Peyer's patch (tissue), 4 donors: ENCODE measurements around the gene CD34.

ENCODE experiments used
- POLR2A ChIP-seq, 2 donors: fragments of 450-650 bp; IDR thresholded peaks; one replicate each; pipeline ENCODE4 v1.5.1; 2017; ENCODE audit warnings: antibody characterized with exemption in 2 of 2, mild to moderate bottlenecking in 2 of 2, moderate library complexity in 2 of 2
- TF ChIP-seq, protein P1 (sequence below), 6 experiments: fragments of 450-650 bp in 4 of 6; fragments of 200-600 bp in 2 of 6; sonication (generic) in 1 of 6; IDR thresholded peaks; one replicate each; pipeline ENCODE4 v1.5.1; 2017 to 2019; ENCODE audit warnings: antibody characterized with exemption in 6 of 6, mild to moderate bottlenecking in 3 of 6, moderate library complexity in 1 of 6

- TF ChIP-seq, protein P1, sequence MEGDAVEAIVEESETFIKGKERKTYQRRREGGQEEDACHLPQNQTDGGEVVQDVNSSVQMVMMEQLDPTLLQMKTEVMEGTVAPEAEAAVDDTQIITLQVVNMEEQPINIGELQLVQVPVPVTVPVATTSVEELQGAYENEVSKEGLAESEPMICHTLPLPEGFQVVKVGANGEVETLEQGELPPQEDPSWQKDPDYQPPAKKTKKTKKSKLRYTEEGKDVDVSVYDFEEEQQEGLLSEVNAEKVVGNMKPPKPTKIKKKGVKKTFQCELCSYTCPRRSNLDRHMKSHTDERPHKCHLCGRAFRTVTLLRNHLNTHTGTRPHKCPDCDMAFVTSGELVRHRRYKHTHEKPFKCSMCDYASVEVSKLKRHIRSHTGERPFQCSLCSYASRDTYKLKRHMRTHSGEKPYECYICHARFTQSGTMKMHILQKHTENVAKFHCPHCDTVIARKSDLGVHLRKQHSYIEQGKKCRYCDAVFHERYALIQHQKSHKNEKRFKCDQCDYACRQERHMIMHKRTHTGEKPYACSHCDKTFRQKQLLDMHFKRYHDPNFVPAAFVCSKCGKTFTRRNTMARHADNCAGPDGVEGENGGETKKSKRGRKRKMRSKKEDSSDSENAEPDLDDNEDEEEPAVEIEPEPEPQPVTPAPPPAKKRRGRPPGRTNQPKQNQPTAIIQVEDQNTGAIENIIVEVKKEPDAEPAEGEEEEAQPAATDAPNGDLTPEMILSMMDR (IDR thresholded peaks at IDR 0.05) = no peak
- TF ChIP-seq POLR2A (IDR thresholded peaks at IDR 0.05) = no peak
Measured at GRCh38 chr1:207844371-207844770, 66.6 kb downstream of the CD34 start.
